Epithelial cell of proximal tubule (primary cell): Measurements from ENCODE around the gene COL25A1. TPM values are rescaled to one million over a fixed set of nuclear protein-coding genes. Genes with fewer than 3 reads are reported as not detected.
"Not testable (repeated sequence)": the region's sequence is repeated elsewhere in the genome, so short reads cannot be mapped to it uniquely, and the experiment has no call there.

Experiments used
- DNase-seq: peaks from one replicate; pipeline ENCODE4 v3.0.0-alpha.2; 2011; ENCODE audit warnings: low read depth
- H3K4me3 ChIP-seq: 2 replicates; pipeline ENCODE4 v1.5.1; 2011; ENCODE audit warnings: low read depth, mild to moderate bottlenecking, low read length
- total RNA-seq: library from RNA; depleted of rRNA; stranded (reverse); fragments of >200 nt; gene quantifications from 2 replicates; pipeline ENCODE4 v1.2.3, GENCODE V29; 2015
- TF ChIP-seq, protein P1 (sequence below): conservative IDR thresholded peaks from 2 replicates; pipeline ENCODE4 v1.5.1; 2012; ENCODE audit warnings: low read depth, mild to moderate bottlenecking, low read length

Gene COL25A1
- total RNA-seq, 1 donor from 2014 or later: 0.46 TPM

DNA sequence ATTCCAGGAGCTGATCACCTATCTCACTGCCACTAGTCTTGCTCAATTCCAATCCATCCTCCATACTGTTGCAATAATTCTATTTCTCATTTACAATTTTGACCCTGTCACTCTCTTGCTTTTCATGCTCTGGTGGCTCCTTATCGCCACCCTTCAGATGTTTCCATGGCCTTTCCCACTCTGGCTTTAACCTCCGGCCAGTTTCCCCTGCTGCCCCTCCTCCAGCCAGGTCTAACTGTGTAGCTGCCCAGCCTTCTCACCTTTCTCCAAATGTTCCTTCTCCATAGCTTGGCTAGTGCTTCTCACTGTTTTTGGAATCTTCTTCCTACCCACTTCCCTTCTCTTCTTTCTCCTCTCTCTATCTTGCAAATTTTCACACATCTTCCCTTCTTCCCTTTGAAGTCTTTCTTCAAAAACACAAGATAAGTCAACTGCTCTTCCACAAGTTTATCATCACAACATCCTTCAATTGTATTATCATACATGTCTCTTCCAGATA is 153.8 kb downstream of the COL25A1 start:
- H3K4me3 ChIP-seq: no peak overlapping the region
- DNase-seq: no peak
- TF ChIP-seq, protein P1, sequence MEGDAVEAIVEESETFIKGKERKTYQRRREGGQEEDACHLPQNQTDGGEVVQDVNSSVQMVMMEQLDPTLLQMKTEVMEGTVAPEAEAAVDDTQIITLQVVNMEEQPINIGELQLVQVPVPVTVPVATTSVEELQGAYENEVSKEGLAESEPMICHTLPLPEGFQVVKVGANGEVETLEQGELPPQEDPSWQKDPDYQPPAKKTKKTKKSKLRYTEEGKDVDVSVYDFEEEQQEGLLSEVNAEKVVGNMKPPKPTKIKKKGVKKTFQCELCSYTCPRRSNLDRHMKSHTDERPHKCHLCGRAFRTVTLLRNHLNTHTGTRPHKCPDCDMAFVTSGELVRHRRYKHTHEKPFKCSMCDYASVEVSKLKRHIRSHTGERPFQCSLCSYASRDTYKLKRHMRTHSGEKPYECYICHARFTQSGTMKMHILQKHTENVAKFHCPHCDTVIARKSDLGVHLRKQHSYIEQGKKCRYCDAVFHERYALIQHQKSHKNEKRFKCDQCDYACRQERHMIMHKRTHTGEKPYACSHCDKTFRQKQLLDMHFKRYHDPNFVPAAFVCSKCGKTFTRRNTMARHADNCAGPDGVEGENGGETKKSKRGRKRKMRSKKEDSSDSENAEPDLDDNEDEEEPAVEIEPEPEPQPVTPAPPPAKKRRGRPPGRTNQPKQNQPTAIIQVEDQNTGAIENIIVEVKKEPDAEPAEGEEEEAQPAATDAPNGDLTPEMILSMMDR: no peak

DNA sequence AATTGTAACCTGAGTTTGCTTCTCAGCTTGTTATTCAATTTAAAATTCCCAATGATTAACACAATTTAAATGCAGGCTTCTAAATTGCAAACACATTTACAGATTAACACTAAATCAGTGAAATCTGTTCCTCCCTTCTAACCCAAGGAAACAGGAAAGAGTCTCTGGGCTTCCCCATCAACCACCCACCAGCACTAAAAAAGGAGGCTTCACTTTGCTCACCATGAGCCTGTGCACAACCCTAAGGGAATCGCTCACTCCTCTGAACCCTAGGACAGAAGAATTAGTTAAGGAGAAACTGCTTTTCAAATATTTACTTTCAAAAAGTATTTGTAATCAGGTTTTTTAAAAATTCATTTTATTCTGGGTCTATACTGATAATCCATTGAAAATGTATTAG is 155.3 kb downstream of the COL25A1 start:
- no peak for DNase-seq
- TF ChIP-seq, protein P1: no peak
- no peak overlapping the region for H3K4me3 ChIP-seq

DNA sequence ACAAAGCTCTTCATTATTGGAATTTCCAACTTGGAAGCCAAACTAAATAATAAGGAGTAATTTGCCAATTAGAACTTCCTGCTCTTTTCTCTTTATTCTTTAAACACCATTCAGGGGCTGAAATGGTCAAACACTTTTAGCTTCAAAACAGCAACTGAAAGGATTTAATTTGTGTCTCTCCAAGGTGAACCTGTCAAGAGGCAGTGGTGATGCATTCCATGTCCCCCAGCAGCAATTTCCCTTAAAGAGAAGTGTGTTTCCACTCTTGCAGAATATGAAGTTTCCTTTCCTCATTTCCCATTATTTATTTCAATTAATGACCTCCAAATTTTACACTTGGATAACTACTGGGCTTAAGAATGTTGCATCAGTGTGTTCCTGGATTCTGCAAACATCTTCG is 156.0 kb downstream of the COL25A1 start:
- no peak overlapping the region for H3K4me3 ChIP-seq
- TF ChIP-seq, protein P1: no peak
- no peak for DNase-seq

DNA sequence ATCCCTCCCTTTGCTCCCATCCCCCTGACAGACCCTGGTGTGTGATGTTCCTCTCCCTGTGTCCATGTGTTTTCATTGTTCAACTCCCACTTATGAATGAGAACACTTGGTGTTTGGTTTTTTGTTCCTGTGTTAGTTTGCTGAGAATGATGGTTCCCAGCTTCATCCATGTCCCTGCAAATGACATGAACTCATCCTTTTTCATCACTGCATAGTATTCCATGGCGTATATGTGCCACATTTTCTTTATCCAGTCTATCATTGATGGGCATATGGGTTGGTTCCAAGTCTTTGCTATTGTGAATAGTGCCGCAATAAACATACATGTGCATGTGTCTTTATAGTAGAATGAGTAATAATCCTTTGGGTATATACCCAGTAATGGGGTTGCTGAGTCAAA is 164.3 kb downstream of the COL25A1 start:
- not testable (repeated sequence) for H3K4me3 ChIP-seq, DNase-seq

DNA sequence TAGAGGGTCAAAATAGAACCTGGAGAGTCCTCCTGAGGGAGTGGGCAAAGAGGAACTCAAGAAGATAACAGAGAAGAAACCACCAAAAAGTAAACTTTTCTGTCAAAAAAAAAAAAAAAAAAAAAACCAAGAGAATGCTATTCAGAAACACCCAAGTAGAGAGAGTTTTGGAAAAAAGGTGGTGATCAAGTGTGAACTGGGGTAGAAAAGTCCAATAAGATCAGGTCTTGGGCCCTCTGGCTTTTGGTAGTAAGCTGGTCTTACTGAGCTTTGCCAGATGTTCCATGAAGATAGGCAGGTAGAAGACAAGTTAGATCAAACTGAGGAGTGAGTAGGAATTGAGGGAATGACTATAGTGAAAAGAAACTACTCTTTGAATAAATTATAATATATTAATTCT is 167.5 kb downstream of the COL25A1 start:
- no peak overlapping the region for H3K4me3 ChIP-seq
- TF ChIP-seq, protein P1: no peak
- no peak for DNase-seq

DNA sequence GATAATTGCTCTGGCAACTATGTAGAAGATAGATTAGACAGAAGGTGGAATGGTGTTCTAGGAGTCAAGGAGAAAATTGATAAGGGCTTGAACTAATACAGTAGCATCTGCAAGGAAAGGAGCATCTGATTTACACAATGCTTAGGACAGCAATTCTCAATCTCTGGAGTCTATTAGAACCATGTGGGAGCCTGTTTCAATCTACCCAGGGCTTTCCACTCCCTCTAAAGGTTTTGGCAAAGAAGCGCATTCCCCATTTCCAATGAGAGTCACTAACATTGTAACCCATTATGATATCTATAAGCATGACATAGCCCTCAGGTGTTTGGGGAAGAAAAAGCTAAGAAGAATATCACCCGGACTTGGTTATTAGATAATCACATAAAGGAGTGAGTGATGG is 168.2 kb downstream of the COL25A1 start:
- TF ChIP-seq, protein P1: no peak
- H3K4me3 ChIP-seq: no peak overlapping the region
- no peak for DNase-seq

DNA sequence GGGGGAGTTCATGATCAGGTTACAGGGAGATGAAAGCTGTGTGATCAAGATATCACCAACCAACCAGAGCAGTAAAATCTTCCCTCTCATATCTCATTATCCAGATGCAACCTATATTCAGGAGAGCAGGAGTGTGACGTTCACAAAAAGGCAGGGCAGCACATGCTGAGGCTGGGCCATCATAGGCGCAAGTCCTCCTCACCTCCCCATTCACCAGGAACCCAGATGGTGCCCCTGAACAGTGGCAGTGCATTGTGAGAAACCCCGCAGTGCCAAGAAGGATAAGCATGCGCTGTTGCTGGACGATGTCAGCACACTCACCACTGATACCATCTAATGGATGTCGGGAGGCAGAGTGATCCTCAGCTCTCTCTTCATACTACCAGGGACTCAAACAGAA is 170.9 kb downstream of the COL25A1 start:
- no peak for DNase-seq
- TF ChIP-seq, protein P1: no peak
- no peak overlapping the region for H3K4me3 ChIP-seq
